Mammary epithelial cell (primary cell): ENCODE results near the gene RPS6KA5.

Experiments
- CTCF ChIP-seq, 2 donors: IDR thresholded peaks in 1 of 2; conservative IDR thresholded peaks in 1 of 2; 2 replicates each; pipeline ENCODE4 v1.5.1; 2011 to 2012; ENCODE audit warnings: inconsistent platforms in 2 of 2, low read length in 2 of 2, mild to moderate bottlenecking in 2 of 2, control low read depth in 1 of 2, low read depth in 1 of 2; ENCODE audit not compliant: insufficient read depth in 1 of 2; ENCODE audit errors: extremely low read depth in 1 of 2
- EZH2 ChIP-seq: IDR thresholded peaks from 2 replicates; pipeline ENCODE4 v1.6.1; 2012; ENCODE audit warnings: low read length, inconsistent platforms, borderline replicate concordance

GRCh38 chr14:91090743-91091142 lies 30.3 kb upstream of the RPS6KA5 start:
- no peak for TF ChIP-seq CTCF (conservative IDR thresholded peaks at IDR 0.05 in 1 of 2, IDR thresholded peaks at IDR 0.05 in 1 of 2; ENCODE audit: extremely low read depth in 1 of 2, insufficient read depth in 1 of 2, low read depth in 1 of 2, low read length in 2 of 2)
- no peak for TF ChIP-seq EZH2
